ENCODE data around the gene AP4M1. TPM values are rescaled to one million over a fixed set of nuclear protein-coding genes. Genes with fewer than 3 reads are reported as not detected.

Gene AP4M1
- total RNA-seq, 1 donor from 2014 or later = 15.5 TPM

DNA sequence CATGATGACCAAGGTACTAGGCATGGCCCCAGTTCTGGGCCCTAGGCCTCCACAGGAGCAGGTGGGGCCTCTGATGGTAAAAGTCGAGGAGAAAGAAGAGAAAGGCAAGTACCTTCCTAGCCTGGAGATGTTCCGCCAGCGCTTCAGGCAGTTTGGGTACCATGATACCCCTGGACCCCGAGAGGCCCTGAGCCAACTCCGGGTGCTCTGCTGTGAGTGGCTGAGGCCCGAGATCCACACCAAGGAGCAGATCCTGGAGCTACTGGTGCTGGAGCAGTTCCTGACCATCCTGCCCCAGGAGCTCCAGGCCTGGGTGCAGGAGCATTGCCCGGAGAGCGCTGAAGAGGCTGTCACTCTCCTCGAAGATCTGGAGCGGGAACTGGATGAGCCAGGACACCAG is 44.4 kb upstream of the AP4M1 start:
- Mint-ChIP-seq H3K27me3 (ENCODE audit: low read depth, unreplicated experiment) (no peaks in the 10 kb centered on the region), H3K27ac (ENCODE audit: unreplicated experiment) (no peak overlapping the region), H3K4me3 (ENCODE audit: unreplicated experiment) (no peak overlapping the region), H3K4me1 (ENCODE audit: low read depth, unreplicated experiment) (no peaks in the 10 kb centered on the region), H3K36me3 (ENCODE audit: low read depth, unreplicated experiment) (peaks cover 24% of the 10 kb centered on the region), H3K9me3 (ENCODE audit: unreplicated experiment) (peaks cover 2% of the 10 kb centered on the region)
- no peaks in the 10 kb centered on the region for H3K4me1 ChIP-seq (ENCODE audit: insufficient read depth, low read length)
- no peak overlapping the region for H3K4me2 ChIP-seq (ENCODE audit: low read length)
- H3K79me2 ChIP-seq (ENCODE audit: insufficient read depth, low read length) = peaks cover 15% of the 10 kb centered on the region
- H4K20me1 ChIP-seq (ENCODE audit: insufficient read depth, low read length) = peaks cover 7% of the 10 kb centered on the region
- H3K4me3 ChIP-seq (ENCODE audit: insufficient read depth, low read depth, low read length) = no peak overlapping the region
- H3K27ac ChIP-seq (ENCODE audit: low read depth, low read length) = no peak overlapping the region
- no peak overlapping the region for H3K9ac ChIP-seq (ENCODE audit: low read length)
- no peaks in the 10 kb centered on the region for H3K27me3 ChIP-seq (ENCODE audit: insufficient read depth, low read length)
- H3K36me3 ChIP-seq (ENCODE audit: insufficient read depth, low read length) = peaks cover 10% of the 10 kb centered on the region
- TF ChIP-seq, protein P1, sequence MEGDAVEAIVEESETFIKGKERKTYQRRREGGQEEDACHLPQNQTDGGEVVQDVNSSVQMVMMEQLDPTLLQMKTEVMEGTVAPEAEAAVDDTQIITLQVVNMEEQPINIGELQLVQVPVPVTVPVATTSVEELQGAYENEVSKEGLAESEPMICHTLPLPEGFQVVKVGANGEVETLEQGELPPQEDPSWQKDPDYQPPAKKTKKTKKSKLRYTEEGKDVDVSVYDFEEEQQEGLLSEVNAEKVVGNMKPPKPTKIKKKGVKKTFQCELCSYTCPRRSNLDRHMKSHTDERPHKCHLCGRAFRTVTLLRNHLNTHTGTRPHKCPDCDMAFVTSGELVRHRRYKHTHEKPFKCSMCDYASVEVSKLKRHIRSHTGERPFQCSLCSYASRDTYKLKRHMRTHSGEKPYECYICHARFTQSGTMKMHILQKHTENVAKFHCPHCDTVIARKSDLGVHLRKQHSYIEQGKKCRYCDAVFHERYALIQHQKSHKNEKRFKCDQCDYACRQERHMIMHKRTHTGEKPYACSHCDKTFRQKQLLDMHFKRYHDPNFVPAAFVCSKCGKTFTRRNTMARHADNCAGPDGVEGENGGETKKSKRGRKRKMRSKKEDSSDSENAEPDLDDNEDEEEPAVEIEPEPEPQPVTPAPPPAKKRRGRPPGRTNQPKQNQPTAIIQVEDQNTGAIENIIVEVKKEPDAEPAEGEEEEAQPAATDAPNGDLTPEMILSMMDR (IDR thresholded peaks at IDR 0.05; ENCODE audit: insufficient read depth, low read depth, low read length) = no peak
- no peak for TF ChIP-seq EZH2 (IDR thresholded peaks at IDR 0.05; ENCODE audit: insufficient read depth, low read length)
- H2AFZ ChIP-seq (ENCODE audit: low read depth, low read length) = no peak overlapping the region
- H3K9me3 ChIP-seq (ENCODE audit: insufficient read depth, low read depth, low read length) = no peaks in the 10 kb centered on the region
- FAIRE-seq (no peak), DNase-seq (ENCODE audit: low read depth) (no peak)

DNA sequence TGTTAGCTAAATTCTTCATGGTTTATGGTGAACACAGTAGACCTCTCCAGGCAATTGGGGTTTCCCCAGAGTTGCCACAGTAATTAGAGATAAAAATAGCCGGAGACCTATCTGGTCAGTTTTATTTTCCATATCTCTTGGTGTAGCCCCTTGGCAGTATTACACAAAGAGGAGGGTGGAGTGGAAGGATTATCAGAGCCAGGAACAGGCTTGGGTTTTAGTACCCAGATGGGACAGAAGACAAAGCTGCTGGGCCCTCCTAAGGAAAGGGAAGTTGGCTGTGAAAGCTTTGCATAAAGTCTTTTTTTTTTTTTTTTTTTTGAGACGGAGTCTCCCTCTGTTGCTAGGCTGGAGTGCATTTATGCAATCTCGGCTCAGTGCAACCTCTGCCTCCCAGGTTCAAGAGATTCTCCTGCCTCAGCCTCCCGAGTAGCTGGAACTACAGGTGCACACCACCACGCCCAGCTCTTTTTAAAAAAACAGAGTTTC is 42.1 kb upstream of the AP4M1 start:
- no peak overlapping the region for H3K27ac ChIP-seq (ENCODE audit: low read depth, low read length)

More for the DNA sequence above, 42.1 kb upstream of the AP4M1 start:
- no peak overlapping the region for H2AFZ ChIP-seq (ENCODE audit: low read depth, low read length)
- peaks cover 3% of the 10 kb centered on the region for H4K20me1 ChIP-seq (ENCODE audit: insufficient read depth, low read length)
- Mint-ChIP-seq H3K27ac (ENCODE audit: unreplicated experiment) (no peak overlapping the region), H3K4me3 (ENCODE audit: unreplicated experiment) (no peak overlapping the region), H3K9me3 (ENCODE audit: unreplicated experiment) (peaks cover 2% of the 10 kb centered on the region), H3K4me1 (ENCODE audit: low read depth, unreplicated experiment) (no peaks in the 10 kb centered on the region), H3K27me3 (ENCODE audit: low read depth, unreplicated experiment) (no peaks in the 10 kb centered on the region), H3K36me3 (ENCODE audit: low read depth, unreplicated experiment) (peaks cover 36% of the 10 kb centered on the region)
- DNase-seq (ENCODE audit: low read depth) = no peak
- H3K9ac ChIP-seq (ENCODE audit: low read length) = no peak overlapping the region
- no peak overlapping the region for H3K4me2 ChIP-seq (ENCODE audit: low read length)
- no peak for FAIRE-seq
- H3K4me1 ChIP-seq (ENCODE audit: insufficient read depth, low read length) = no peaks in the 10 kb centered on the region
- no peaks in the 10 kb centered on the region for H3K27me3 ChIP-seq (ENCODE audit: insufficient read depth, low read length)
- TF ChIP-seq, protein P1 (IDR thresholded peaks at IDR 0.05; ENCODE audit: insufficient read depth, low read depth, low read length) = no peak
- TF ChIP-seq EZH2 (IDR thresholded peaks at IDR 0.05; ENCODE audit: insufficient read depth, low read length) = no peak
- peaks cover 17% of the 10 kb centered on the region for H3K36me3 ChIP-seq (ENCODE audit: insufficient read depth, low read length)
- H3K79me2 ChIP-seq (ENCODE audit: insufficient read depth, low read length) = peaks cover 3% of the 10 kb centered on the region
- H3K9me3 ChIP-seq (ENCODE audit: insufficient read depth, low read depth, low read length) = peaks cover 6% of the 10 kb centered on the region
- H3K4me3 ChIP-seq (ENCODE audit: insufficient read depth, low read depth, low read length) = no peak overlapping the region

All from astrocyte (in vitro differentiated cells and primary cell).